Mesenchymal stem cell (in vitro differentiated cells and primary cell): Measurements from ENCODE around the gene CRNKL1.

Source experiments
- DNase-seq: peaks from one replicate; pipeline ENCODE4 v3.0.0-alpha.2; 2013
- H2AFZ ChIP-seq: one replicate; pipeline ENCODE4 v1.6.1; 2013; ENCODE audit warnings: low read depth, mild to moderate bottlenecking, control low read depth, inconsistent platforms, low read length, moderate library complexity
- H2AK5ac ChIP-seq: 2 replicates; pipeline ENCODE4 v1.6.1; 2013; ENCODE audit warnings: low read length, moderate library complexity, mild to moderate bottlenecking, inconsistent platforms; ENCODE audit not compliant: severe bottlenecking
- H2BK120ac ChIP-seq: one replicate; pipeline ENCODE4 v1.6.1; 2013; ENCODE audit warnings: low read depth, mild to moderate bottlenecking, inconsistent platforms, low read length, moderate library complexity
- H2BK12ac ChIP-seq, 2 experiments: one replicate each; pipeline ENCODE4 v1.6.1; 2013; ENCODE audit warnings: inconsistent platforms in 2 of 2, low read length in 2 of 2, mild to moderate bottlenecking in 2 of 2, moderate library complexity in 2 of 2, control low read depth in 1 of 2
- H2BK15ac ChIP-seq: one replicate; pipeline ENCODE4 v1.6.1; 2013; ENCODE audit warnings: mild to moderate bottlenecking, low read depth, inconsistent platforms; ENCODE audit not compliant: poor library complexity, severe bottlenecking
- H2BK5ac ChIP-seq: 2 replicates; pipeline ENCODE4 v1.6.1; 2013; ENCODE audit warnings: low read depth, mild to moderate bottlenecking, low read length, control low read depth, inconsistent platforms; ENCODE audit not compliant: poor library complexity, severe bottlenecking
- H3K14ac ChIP-seq, 2 experiments: one replicate each; pipeline ENCODE4 v1.6.1; 2013; ENCODE audit warnings: inconsistent platforms in 2 of 2, low read length in 2 of 2, control low read depth in 1 of 2, mild to moderate bottlenecking in 1 of 2, moderate library complexity in 1 of 2
- H3K18ac ChIP-seq, 2 experiments: one replicate each; pipeline ENCODE4 v1.6.1; 2013; ENCODE audit warnings: inconsistent platforms in 2 of 2, low read length in 2 of 2, control low read depth in 1 of 2, low read depth in 1 of 2, mild to moderate bottlenecking in 1 of 2
- H3K23ac ChIP-seq, 2 experiments: one replicate each; pipeline ENCODE4 v1.6.1; 2013; ENCODE audit warnings: inconsistent platforms in 2 of 2, low read length in 2 of 2, mild to moderate bottlenecking in 2 of 2, moderate library complexity in 2 of 2, control low read depth in 1 of 2
- H3K27ac ChIP-seq: 2 replicates; pipeline ENCODE4 v1.5.1; 2013; ENCODE audit warnings: mild to moderate bottlenecking, moderate library complexity, low read length, control low read depth, inconsistent platforms; ENCODE audit not compliant: poor library complexity, severe bottlenecking
- H3K27me3 ChIP-seq, 2 experiments: 2 replicates each; pipeline versions ENCODE4 v1.6.1 to v1.7.0; 2013; ENCODE audit warnings: low read length in 2 of 2, mild to moderate bottlenecking in 2 of 2, moderate library complexity in 2 of 2, control low read depth in 1 of 2, inconsistent platforms in 1 of 2; ENCODE audit not compliant: control insufficient read depth in 1 of 2, insufficient read depth in 1 of 2
- H3K36me3 ChIP-seq, 2 experiments: 2 replicates each; pipeline versions ENCODE4 v1.6.1 to v1.7.0; 2013; ENCODE audit warnings: low read length in 2 of 2, control low read depth in 1 of 2, inconsistent platforms in 1 of 2, low read depth in 1 of 2, mild to moderate bottlenecking in 1 of 2; ENCODE audit not compliant: insufficient read depth in 2 of 2, control insufficient read depth in 1 of 2
- H3K4ac ChIP-seq, 2 experiments: one replicate each; pipeline ENCODE4 v1.6.1; 2013; ENCODE audit warnings: inconsistent platforms in 2 of 2, low read length in 2 of 2, mild to moderate bottlenecking in 2 of 2, moderate library complexity in 2 of 2, control low read depth in 1 of 2, low read depth in 1 of 2
- H3K4me1 ChIP-seq: 2 replicates; pipeline ENCODE4 v1.6.1; 2013; ENCODE audit warnings: low read depth, low read length, control low read depth; ENCODE audit not compliant: control insufficient read depth, insufficient read depth
- H3K4me2 ChIP-seq: 2 replicates; pipeline ENCODE4 v1.6.1; 2013; ENCODE audit warnings: low read length, mild to moderate bottlenecking, inconsistent platforms; ENCODE audit not compliant: poor library complexity, severe bottlenecking
- H3K4me3 ChIP-seq, 2 experiments: 2 replicates each; pipeline versions ENCODE4 v1.5.1 to v1.7.0; 2013; ENCODE audit warnings: low read length in 2 of 2, mild to moderate bottlenecking in 2 of 2, control low read depth in 1 of 2, low read depth in 1 of 2; ENCODE audit not compliant: insufficient read depth in 1 of 2
- H3K79me1 ChIP-seq: replicated peaks from 2 replicates; pipeline ENCODE4 v1.6.1; 2013; ENCODE audit warnings: mild to moderate bottlenecking, control low read depth, low read length, inconsistent platforms; ENCODE audit not compliant: poor library complexity, severe bottlenecking
- H3K9ac ChIP-seq: 2 replicates; pipeline ENCODE4 v1.7.0; 2013; ENCODE audit warnings: mild to moderate bottlenecking, low read length, moderate library complexity
- H3K9me3 ChIP-seq: 2 replicates; pipeline ENCODE4 v1.7.0; 2013; ENCODE audit warnings: mild to moderate bottlenecking, low read length; ENCODE audit not compliant: control insufficient read depth
- H4K8ac ChIP-seq: one replicate; pipeline ENCODE4 v1.6.1; 2013; ENCODE audit warnings: inconsistent platforms, mild to moderate bottlenecking, low read length, moderate library complexity
- H4K91ac ChIP-seq: one replicate; pipeline ENCODE4 v1.6.1; 2013; ENCODE audit warnings: mild to moderate bottlenecking, low read length, inconsistent platforms
- WGBS: methylation state at CpG from one replicate; pipeline ENCODE4 v1.1.7; 2013; ENCODE audit warnings: mixed read lengths; 5-methylcytosine and 5-hydroxymethylcytosine counted together

Gene CRNKL1

DNA sequence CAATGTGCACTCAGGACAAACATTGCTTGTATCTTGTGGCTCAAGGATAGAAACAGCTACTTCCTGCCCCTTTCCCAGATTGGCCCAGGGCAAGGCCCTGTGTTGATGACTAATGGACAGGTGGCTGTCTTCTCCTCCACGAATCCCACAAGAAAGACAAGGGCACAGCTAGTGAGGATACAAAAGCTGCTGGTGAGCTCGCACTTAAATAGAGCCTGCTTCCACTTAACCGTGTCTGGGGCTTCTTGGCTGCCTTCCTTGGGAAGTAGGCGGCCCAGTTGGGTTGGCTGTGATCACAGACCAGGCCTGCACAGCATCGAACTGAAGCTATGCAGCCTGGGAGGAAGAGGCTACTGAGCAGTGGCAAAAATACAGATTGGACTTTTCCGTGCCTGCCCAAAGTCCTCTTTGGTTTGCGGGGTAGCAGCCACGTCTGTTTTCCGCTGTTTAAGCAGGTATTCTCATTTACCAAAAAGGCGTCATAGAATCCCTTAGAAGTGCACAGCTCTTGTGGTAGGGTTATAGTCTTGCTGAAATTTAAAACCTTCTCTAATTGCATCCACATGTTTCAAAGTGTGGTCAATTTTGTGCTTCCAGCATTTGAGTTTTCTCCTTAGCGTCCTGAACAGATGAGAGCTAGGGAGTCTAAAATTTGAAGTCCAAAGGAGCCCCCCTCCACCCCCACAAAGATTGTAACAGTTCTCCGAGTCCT, 58.2 kb downstream of the CRNKL1 start:
- Histone ChIP-seq H3K27ac (peak overlapping the region; percentile 97), H2AFZ (no peak overlapping the region), H2BK12ac (peak overlapping the region; percentile 82 to 98), H3K27me3 (no peaks in the 10 kb centered on the region), H3K14ac (peak overlapping the region in 1 of 2 experiments; percentile 35), H3K18ac (peak overlapping the region; percentile 62 to 90), H3K9ac (peak overlapping the region; percentile 85), H3K4me3 (peak overlapping the region in 1 of 2 experiments; percentile 64), H3K79me1 (peaks cover 14% of the 10 kb centered on the region), H2BK15ac (peak overlapping the region; percentile 85), H3K23ac (peak overlapping the region in 1 of 2 experiments; percentile 54), H2BK120ac (peak overlapping the region; percentile 82), H2AK5ac (peak overlapping the region; percentile 98), H2BK5ac (peak overlapping the region; percentile 94), H3K4ac (peak overlapping the region; percentile 85 to 93), H4K8ac (peak overlapping the region; percentile 63), H3K4me2 (no peak overlapping the region), H3K36me3 (peaks cover 35 to 75% of the 10 kb centered on the region in 2 experiments), H3K4me1 (peaks cover 11% of the 10 kb centered on the region), H4K91ac (peak overlapping the region; percentile 92), H3K9me3 (no peaks in the 10 kb centered on the region)
- WGBS: 51% methylated on average over 12 of the region's 12 CpGs
- DNase-seq: peak; percentile 84

DNA sequence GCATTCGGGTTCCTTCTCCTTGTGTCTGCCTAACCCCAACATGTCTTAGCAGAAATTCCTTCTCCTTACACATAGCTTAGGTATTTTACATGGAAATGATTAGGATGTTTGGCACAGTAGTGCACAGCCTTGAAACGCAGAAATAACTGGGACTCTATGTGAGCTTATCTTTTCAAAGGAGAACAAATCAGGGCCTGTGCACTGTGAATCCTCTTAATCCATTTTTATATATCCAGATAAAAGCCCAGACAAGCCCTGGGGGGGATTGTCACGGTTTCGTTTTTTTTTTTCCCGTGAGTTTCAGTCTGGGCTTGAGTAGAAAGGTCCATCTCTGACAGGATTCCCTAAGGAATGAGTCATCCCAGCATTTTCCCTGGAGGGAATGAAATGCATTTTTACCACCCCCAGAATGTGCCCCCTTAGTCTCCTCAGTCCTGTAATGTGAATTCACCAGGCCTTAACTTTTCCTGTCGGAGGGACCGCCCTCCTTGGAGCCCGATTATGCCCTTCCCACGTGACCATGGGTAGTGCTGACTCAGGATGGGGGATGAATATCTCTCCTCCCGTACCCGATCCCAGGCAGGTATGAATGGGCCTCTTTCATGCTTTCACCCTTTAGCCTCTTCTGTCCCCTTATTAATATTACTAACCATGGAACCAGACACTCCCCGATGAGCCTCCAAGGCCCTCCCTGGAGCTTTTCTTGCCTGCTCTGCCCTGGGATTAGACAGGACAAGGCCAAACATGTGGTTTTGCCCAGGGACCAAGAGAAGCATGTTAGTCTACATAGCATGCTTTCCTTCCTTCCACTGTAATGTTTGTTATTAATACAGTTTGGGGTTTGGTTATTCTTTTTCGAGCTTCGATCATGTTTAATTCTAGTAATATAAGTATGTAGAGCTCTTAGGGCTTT, 59.0 kb downstream of the CRNKL1 start:
- Histone ChIP-seq H4K91ac (peak overlapping the region; percentile 80), H3K4ac (peak overlapping the region; percentile 54 to 82), H3K4me2 (peak overlapping the region; percentile 37), H3K9me3 (no peaks in the 10 kb centered on the region), H3K18ac (peak overlapping the region; percentile 62 to 82), H3K27me3 (no peaks in the 10 kb centered on the region), H4K8ac (peak overlapping the region; percentile 52), H3K4me1 (peaks cover 11% of the 10 kb centered on the region), H3K4me3 (peak overlapping the region in 1 of 2 experiments; percentile 64), H2BK120ac (peak overlapping the region; percentile 65), H2AK5ac (peak overlapping the region; percentile 98), H3K79me1 (peaks cover 5% of the 10 kb centered on the region), H2BK15ac (no peak overlapping the region), H2AFZ (no peak overlapping the region), H3K36me3 (peaks cover 27 to 69% of the 10 kb centered on the region in 2 experiments), H3K14ac (peak overlapping the region in 1 of 2 experiments; percentile 13), H2BK5ac (peak overlapping the region; percentile 94), H3K23ac (no peak overlapping the region), H3K9ac (peak overlapping the region; percentile 85), H2BK12ac (peak overlapping the region; percentile 45 to 84), H3K27ac (peak overlapping the region; percentile 97)
- 14% methylated on average over 10 of the region's 14 CpGs for WGBS
- peak; percentile 90 for DNase-seq

GRCh38 chr20:19991854-19992253, 60.4 kb downstream of the CRNKL1 start:
- Histone ChIP-seq H3K4ac (no peak overlapping the region), H3K9ac (peak overlapping the region; percentile 85), H2BK15ac (no peak overlapping the region), H3K4me3 (peak overlapping the region in 1 of 2 experiments; percentile 8), H3K27me3 (no peaks in the 10 kb centered on the region), H3K27ac (peak overlapping the region; percentile 84), H3K4me2 (no peak overlapping the region), H4K91ac (peak overlapping the region; percentile 87), H2BK120ac (no peak overlapping the region), H3K9me3 (no peaks in the 10 kb centered on the region), H2AK5ac (peak overlapping the region; percentile 67), H3K4me1 (peaks cover 11% of the 10 kb centered on the region), H2BK5ac (peak overlapping the region; percentile 45), H3K23ac (no peak overlapping the region), H3K79me1 (no peaks in the 10 kb centered on the region), H3K36me3 (peaks cover 16 to 73% of the 10 kb centered on the region in 2 experiments), H2BK12ac (peak overlapping the region in 1 of 2 experiments; percentile 12), H4K8ac (no peak overlapping the region), H2AFZ (no peak overlapping the region), H3K14ac (no peak overlapping the region), H3K18ac (peak overlapping the region in 1 of 2 experiments; percentile 68)
- WGBS: 64% methylated on average over 1 of the region's 2 CpGs
- DNase-seq: peak; percentile 62

- DNase-seq: no peak
- no CpG with 5 or more reads among the region's 1 CpG for WGBS
- H2AK5ac ChIP-seq: peak overlapping the region; percentile 90
- H3K14ac ChIP-seq: no peak overlapping the region
- no peak overlapping the region for H3K4ac ChIP-seq
- no peak overlapping the region for H2BK15ac ChIP-seq
- H3K23ac ChIP-seq: no peak overlapping the region
- no peak overlapping the region for H2BK120ac ChIP-seq
- H2BK5ac ChIP-seq: no peak overlapping the region
- H2BK12ac ChIP-seq: no peak overlapping the region
- no peaks in the 10 kb centered on the region for H3K9me3 ChIP-seq
- H3K79me1 ChIP-seq: no peaks in the 10 kb centered on the region
- H2AFZ ChIP-seq: no peak overlapping the region
- H3K18ac ChIP-seq: peak overlapping the region in 1 of 2 experiments; percentile 21
- peaks cover 11 to 70% of the 10 kb centered on the region in 2 experiments for H3K36me3 ChIP-seq
- H4K8ac ChIP-seq: no peak overlapping the region
- no peak overlapping the region for H3K4me3 ChIP-seq
- peaks cover 13% of the 10 kb centered on the region for H3K4me1 ChIP-seq
- H3K27me3 ChIP-seq: no peaks in the 10 kb centered on the region
- peak overlapping the region; percentile 85 for H3K9ac ChIP-seq
- H3K4me2 ChIP-seq: no peak overlapping the region
- no peak overlapping the region for H4K91ac ChIP-seq
- peak overlapping the region; percentile 75 for H3K27ac ChIP-seq
Measured at GRCh38 chr20:19991308-19991707, 61.0 kb downstream of the CRNKL1 start.
